ENCODE measurements around the gene GDI2. TPM values are rescaled to one million over a fixed set of nuclear protein-coding genes. Genes with fewer than 3 reads are reported as not detected.

The GDI2 gene
- total and polyA plus RNA-seq, 9 of the 15 experiments (the other 6 are each of a cell fraction or from before 2014, with no cell fraction given): 262 to 424 (median 287) TPM

DNA sequence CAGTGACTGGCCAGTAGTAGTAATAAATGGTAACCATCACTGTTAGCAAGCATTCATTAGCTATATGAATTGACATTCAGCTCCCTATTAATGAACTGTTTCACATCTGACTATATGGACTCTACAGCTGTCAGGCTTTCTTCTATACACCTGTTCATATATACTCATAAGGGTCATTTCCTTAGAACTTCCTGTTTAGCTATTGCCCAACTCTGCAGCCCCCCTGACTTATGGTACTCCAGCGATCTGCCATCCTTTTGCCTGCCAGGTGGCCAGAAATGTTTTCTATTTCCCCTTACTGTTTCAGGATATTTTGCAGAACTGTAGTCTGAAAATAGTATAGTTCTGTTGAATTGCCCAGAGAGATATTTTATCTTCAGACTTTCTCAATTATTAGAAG, 72.0 kb downstream of the GDI2 start (continued):
- TF ChIP-seq, protein P1, sequence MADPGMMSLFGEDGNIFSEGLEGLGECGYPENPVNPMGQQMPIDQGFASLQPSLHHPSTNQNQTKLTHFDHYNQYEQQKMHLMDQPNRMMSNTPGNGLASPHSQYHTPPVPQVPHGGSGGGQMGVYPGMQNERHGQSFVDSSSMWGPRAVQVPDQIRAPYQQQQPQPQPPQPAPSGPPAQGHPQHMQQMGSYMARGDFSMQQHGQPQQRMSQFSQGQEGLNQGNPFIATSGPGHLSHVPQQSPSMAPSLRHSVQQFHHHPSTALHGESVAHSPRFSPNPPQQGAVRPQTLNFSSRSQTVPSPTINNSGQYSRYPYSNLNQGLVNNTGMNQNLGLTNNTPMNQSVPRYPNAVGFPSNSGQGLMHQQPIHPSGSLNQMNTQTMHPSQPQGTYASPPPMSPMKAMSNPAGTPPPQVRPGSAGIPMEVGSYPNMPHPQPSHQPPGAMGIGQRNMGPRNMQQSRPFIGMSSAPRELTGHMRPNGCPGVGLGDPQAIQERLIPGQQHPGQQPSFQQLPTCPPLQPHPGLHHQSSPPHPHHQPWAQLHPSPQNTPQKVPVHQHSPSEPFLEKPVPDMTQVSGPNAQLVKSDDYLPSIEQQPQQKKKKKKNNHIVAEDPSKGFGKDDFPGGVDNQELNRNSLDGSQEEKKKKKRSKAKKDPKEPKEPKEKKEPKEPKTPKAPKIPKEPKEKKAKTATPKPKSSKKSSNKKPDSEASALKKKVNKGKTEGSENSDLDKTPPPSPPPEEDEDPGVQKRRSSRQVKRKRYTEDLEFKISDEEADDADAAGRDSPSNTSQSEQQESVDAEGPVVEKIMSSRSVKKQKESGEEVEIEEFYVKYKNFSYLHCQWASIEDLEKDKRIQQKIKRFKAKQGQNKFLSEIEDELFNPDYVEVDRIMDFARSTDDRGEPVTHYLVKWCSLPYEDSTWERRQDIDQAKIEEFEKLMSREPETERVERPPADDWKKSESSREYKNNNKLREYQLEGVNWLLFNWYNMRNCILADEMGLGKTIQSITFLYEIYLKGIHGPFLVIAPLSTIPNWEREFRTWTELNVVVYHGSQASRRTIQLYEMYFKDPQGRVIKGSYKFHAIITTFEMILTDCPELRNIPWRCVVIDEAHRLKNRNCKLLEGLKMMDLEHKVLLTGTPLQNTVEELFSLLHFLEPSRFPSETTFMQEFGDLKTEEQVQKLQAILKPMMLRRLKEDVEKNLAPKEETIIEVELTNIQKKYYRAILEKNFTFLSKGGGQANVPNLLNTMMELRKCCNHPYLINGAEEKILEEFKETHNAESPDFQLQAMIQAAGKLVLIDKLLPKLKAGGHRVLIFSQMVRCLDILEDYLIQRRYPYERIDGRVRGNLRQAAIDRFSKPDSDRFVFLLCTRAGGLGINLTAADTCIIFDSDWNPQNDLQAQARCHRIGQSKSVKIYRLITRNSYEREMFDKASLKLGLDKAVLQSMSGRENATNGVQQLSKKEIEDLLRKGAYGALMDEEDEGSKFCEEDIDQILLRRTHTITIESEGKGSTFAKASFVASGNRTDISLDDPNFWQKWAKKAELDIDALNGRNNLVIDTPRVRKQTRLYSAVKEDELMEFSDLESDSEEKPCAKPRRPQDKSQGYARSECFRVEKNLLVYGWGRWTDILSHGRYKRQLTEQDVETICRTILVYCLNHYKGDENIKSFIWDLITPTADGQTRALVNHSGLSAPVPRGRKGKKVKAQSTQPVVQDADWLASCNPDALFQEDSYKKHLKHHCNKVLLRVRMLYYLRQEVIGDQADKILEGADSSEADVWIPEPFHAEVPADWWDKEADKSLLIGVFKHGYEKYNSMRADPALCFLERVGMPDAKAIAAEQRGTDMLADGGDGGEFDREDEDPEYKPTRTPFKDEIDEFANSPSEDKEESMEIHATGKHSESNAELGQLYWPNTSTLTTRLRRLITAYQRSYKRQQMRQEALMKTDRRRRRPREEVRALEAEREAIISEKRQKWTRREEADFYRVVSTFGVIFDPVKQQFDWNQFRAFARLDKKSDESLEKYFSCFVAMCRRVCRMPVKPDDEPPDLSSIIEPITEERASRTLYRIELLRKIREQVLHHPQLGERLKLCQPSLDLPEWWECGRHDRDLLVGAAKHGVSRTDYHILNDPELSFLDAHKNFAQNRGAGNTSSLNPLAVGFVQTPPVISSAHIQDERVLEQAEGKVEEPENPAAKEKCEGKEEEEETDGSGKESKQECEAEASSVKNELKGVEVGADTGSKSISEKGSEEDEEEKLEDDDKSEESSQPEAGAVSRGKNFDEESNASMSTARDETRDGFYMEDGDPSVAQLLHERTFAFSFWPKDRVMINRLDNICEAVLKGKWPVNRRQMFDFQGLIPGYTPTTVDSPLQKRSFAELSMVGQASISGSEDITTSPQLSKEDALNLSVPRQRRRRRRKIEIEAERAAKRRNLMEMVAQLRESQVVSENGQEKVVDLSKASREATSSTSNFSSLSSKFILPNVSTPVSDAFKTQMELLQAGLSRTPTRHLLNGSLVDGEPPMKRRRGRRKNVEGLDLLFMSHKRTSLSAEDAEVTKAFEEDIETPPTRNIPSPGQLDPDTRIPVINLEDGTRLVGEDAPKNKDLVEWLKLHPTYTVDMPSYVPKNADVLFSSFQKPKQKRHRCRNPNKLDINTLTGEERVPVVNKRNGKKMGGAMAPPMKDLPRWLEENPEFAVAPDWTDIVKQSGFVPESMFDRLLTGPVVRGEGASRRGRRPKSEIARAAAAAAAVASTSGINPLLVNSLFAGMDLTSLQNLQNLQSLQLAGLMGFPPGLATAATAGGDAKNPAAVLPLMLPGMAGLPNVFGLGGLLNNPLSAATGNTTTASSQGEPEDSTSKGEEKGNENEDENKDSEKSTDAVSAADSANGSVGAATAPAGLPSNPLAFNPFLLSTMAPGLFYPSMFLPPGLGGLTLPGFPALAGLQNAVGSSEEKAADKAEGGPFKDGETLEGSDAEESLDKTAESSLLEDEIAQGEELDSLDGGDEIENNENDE (IDR thresholded peaks at IDR 0.05; ENCODE audit: low read depth, low read length): no peak
- TF ChIP-seq ZNF449 (CRISPR knock-in tag; IDR thresholded peaks at IDR 0.05) (no peak), SMAD2 (IDR thresholded peaks at IDR 0.05; ENCODE audit: low read depth, low read length) (no peak), YBX1 (IDR thresholded peaks at IDR 0.05) (no peak), ZNF184 (CRISPR knock-in tag; IDR thresholded peaks at IDR 0.05) (no peak), HDGF (IDR thresholded peaks at IDR 0.05) (no peak), ZNF699 (CRISPR knock-in tag; IDR thresholded peaks at IDR 0.05; ENCODE audit: insufficient replicate concordance) (no peak), PTRF (tag; IDR thresholded peaks at IDR 0.05) (no peak), RBM14 (IDR thresholded peaks at IDR 0.05; ENCODE audit: borderline replicate concordance, insufficient read depth, low read depth, low read length) (no peak), SMAD4 (CRISPR knock-in tag; conservative IDR thresholded peaks at IDR 0.05) (no peak), ETV1 (tag; conservative IDR thresholded peaks at IDR 0.05; ENCODE audit: low read depth) (no peak), SMARCB1 (IDR thresholded peaks at IDR 0.05; ENCODE audit: insufficient read length, low read depth) (no peak), PURB (CRISPR knock-in tag; IDR thresholded peaks at IDR 0.05; ENCODE audit: low read depth) (no peak)
- TF ChIP-seq, protein P2, sequence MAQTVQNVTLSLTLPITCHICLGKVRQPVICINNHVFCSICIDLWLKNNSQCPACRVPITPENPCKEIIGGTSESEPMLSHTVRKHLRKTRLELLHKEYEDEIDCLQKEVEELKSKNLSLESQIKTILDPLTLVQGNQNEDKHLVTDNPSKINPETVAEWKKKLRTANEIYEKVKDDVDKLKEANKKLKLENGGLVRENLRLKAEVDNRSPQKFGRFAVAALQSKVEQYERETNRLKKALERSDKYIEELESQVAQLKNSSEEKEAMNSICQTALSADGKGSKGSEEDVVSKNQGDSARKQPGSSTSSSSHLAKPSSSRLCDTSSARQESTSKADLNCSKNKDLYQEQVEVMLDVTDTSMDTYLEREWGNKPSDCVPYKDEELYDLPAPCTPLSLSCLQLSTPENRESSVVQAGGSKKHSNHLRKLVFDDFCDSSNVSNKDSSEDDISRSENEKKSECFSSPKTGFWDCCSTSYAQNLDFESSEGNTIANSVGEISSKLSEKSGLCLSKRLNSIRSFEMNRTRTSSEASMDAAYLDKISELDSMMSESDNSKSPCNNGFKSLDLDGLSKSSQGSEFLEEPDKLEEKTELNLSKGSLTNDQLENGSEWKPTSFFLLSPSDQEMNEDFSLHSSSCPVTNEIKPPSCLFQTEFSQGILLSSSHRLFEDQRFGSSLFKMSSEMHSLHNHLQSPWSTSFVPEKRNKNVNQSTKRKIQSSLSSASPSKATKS (CRISPR knock-in tag; IDR thresholded peaks at IDR 0.05): no peak

All from K562 (cell line).